NCI-H2029 treated with DMSO at 0.1 percent for 48 hours (cell line): ENCODE results near the gene SYNCRIP.
"Not testable (repeated sequence)": the region's sequence is repeated elsewhere in the genome, so short reads cannot be mapped to it uniquely, and the experiment has no call there.

Source experiments
- DNase-seq: peaks from one replicate; lab custom pipeline; 2025; lab: John Stamatoyannopoulos, UW

SYNCRIP gene

GRCh38 chr6:85594197-85594930 is 48.3 kb downstream of the SYNCRIP start:
- no peak for DNase-seq

GRCh38 chr6:85593438-85594196 is 49.1 kb downstream of the SYNCRIP start, which contains the start of gene SNX14:
TSS of gene SNX14 (minus strand) at chr6:85593858. CDS start at chr6:85593718, 140 bp downstream.
- DNase-seq: peak; percentile 69

GRCh38 chr6:85592033-85592432 is 50.7 kb downstream of the SYNCRIP start:
- DNase-seq: no peak

- DNase-seq: no peak
Measured at GRCh38 chr6:85591207-85591606, 51.5 kb downstream of the SYNCRIP start.

GRCh38 chr6:85585741-85586140 is 56.9 kb downstream of the SYNCRIP start:
- DNase-seq: no peak

GRCh38 chr6:85582832-85583231 is 59.9 kb downstream of the SYNCRIP start:
- DNase-seq: not testable (repeated sequence)

- no peak for DNase-seq
Measured at GRCh38 chr6:85581572-85581971, 61.1 kb downstream of the SYNCRIP start.

- no peak for DNase-seq
Measured at GRCh38 chr6:85580878-85581267, 61.8 kb downstream of the SYNCRIP start.

- DNase-seq: no peak
Measured at GRCh38 chr6:85580118-85580877, 62.4 kb downstream of the SYNCRIP start.

GRCh38 chr6:85579581-85579980 is 63.1 kb downstream of the SYNCRIP start:
- no peak for DNase-seq

- no peak for DNase-seq
Measured at GRCh38 chr6:85576476-85576875, 66.2 kb downstream of the SYNCRIP start.

GRCh38 chr6:85574932-85575598 is 67.6 kb downstream of the SYNCRIP start:
- DNase-seq: no peak

- no peak for DNase-seq
Measured at GRCh38 chr6:85569323-85569722, 73.4 kb downstream of the SYNCRIP start.

GRCh38 chr6:85568411-85568810 is 74.3 kb downstream of the SYNCRIP start:
- DNase-seq: no peak

- no peak for DNase-seq
Measured at GRCh38 chr6:85565736-85566135, 77.0 kb downstream of the SYNCRIP start.

- not testable (repeated sequence) for DNase-seq
Measured at GRCh38 chr6:85564223-85564622, 78.5 kb downstream of the SYNCRIP start.
